ENCODE results near the gene ZFYVE21.

Gene ZFYVE21

DNA sequence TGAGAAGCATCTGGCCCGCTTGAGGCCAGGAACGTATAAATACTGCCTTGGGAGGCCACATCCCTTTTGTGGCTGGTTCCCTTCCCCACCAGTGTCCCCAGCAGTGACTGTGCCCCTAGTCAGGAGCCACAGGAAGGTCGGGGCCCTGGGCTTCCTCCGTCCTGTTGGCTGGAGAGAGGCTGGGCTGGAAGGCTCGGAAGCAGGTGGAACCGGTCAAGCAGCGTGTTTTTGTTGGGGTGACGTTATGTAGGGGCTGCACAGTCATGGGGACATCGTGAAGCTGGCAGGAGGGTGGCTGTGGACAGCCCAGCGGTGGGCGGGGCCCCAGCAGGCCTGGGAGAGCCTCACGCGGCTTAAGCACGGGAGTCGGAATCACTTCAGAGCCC, 10.5 kb upstream of the ZFYVE21 start:
- no peaks in the 10 kb centered on the region for H3K27me3 ChIP-seq
- no peaks in the 10 kb centered on the region for H3K9me3 ChIP-seq
- no peak overlapping the region for H3K4me3 ChIP-seq (ENCODE audit: low read depth in 1 of 2, low read length in 1 of 2)
- H3K4me1 ChIP-seq (ENCODE audit: control insufficient read depth in 1 of 2, insufficient read depth in 1 of 2, low read depth in 1 of 2, low read length in 1 of 2) = no peaks in the 10 kb centered on the region
- no peak overlapping the region for H3K27ac ChIP-seq
- TF ChIP-seq, protein P1, sequence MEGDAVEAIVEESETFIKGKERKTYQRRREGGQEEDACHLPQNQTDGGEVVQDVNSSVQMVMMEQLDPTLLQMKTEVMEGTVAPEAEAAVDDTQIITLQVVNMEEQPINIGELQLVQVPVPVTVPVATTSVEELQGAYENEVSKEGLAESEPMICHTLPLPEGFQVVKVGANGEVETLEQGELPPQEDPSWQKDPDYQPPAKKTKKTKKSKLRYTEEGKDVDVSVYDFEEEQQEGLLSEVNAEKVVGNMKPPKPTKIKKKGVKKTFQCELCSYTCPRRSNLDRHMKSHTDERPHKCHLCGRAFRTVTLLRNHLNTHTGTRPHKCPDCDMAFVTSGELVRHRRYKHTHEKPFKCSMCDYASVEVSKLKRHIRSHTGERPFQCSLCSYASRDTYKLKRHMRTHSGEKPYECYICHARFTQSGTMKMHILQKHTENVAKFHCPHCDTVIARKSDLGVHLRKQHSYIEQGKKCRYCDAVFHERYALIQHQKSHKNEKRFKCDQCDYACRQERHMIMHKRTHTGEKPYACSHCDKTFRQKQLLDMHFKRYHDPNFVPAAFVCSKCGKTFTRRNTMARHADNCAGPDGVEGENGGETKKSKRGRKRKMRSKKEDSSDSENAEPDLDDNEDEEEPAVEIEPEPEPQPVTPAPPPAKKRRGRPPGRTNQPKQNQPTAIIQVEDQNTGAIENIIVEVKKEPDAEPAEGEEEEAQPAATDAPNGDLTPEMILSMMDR (IDR thresholded peaks at IDR 0.05) = no peak
- H3K36me3 ChIP-seq = peaks cover 94% of the 10 kb centered on the region

DNA sequence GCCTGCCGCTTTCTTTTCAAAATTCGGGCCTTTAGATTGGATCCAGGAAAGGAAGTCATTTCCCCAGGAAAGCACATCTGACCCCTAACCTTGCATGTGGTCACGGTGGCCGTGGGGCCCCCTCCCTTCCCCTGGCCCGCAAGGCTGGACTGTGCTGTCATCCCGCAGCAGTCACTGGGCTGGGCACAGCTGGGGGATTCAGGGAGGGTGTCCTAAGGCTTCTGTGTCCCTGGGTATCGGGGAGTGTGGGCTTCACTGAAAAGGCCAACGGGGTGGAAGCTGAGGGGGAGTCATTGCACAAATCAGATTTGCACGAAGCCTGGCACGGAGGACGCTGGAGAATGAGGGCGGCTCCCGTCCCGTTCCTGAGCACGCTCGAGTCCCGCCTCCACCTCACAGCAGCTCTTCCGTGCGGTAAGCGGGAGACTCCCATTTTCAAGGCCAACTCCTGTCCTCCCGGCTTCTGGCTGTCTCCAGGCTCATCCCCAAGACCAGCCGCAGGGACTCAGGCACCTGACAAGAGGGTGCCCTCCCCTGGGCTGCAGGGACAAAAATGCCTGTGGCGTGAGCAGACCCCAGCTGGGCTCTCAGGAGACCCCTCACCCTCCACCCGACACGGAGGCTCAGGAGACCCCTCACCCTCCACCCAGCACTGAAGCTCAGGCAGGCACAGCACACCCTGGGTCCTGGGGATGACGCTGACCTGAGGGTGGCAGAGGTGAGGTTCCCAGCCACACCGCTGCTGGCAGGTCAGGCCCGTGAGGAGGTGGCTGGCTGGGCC, 9.9 kb upstream of the ZFYVE21 start:
- Histone ChIP-seq H3K9me3 (no peaks in the 10 kb centered on the region), H3K27ac (no peak overlapping the region), H3K27me3 (no peaks in the 10 kb centered on the region), H3K36me3 (peaks cover 88% of the 10 kb centered on the region), H3K4me1 (ENCODE audit: control insufficient read depth in 1 of 2, insufficient read depth in 1 of 2, low read depth in 1 of 2, low read length in 1 of 2) (no peaks in the 10 kb centered on the region), H3K4me3 (ENCODE audit: low read depth in 1 of 2, low read length in 1 of 2) (no peak overlapping the region)
- TF ChIP-seq, protein P1 (IDR thresholded peaks at IDR 0.05) = no peak

DNA sequence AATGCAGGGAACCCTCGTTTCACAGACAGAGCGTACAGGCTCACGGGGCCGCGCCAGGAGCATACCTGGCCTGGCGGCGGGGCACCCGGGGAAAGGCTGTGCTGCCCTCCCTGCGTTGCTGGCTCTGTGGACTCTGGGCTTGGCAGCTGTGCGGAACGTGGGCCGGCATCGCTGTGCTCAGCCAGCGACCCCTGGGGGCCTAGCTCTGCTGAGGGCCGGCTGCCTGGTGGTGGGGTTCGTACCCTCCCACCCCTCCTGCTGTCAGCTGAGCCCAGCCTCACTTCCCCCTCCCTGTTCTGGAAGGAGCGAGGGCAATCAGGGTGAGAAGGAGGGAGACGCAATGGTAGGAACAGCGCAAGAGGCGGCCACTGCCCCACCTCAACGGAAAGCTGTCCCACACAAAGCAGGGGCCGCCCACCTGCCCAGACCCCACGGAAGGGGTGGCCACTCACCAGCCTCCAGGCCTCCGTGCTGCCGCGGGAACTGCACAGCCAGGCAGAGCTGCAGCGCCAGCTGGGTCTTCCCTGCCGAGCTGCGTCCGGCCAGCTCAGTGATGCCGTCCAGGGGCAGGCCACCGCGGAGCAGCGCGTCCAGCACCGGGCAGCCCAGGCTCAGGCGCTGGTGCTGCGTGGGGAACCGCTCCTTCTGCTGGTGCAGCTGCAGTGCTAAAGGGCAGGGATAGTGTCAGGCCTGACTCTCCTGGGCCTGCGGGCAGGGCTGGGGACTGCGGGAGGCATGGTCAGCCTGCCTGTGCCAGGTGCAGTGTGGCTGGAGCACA, 8.9 kb upstream of the ZFYVE21 start:
- Histone ChIP-seq H3K36me3 (peaks cover 78% of the 10 kb centered on the region), H3K4me1 (ENCODE audit: control insufficient read depth in 1 of 2, insufficient read depth in 1 of 2, low read depth in 1 of 2, low read length in 1 of 2) (no peaks in the 10 kb centered on the region), H3K9me3 (no peaks in the 10 kb centered on the region), H3K27ac (no peak overlapping the region), H3K4me3 (ENCODE audit: low read depth in 1 of 2, low read length in 1 of 2) (no peak overlapping the region), H3K27me3 (no peaks in the 10 kb centered on the region)
- TF ChIP-seq, protein P1 (IDR thresholded peaks at IDR 0.05) = no peak

DNA sequence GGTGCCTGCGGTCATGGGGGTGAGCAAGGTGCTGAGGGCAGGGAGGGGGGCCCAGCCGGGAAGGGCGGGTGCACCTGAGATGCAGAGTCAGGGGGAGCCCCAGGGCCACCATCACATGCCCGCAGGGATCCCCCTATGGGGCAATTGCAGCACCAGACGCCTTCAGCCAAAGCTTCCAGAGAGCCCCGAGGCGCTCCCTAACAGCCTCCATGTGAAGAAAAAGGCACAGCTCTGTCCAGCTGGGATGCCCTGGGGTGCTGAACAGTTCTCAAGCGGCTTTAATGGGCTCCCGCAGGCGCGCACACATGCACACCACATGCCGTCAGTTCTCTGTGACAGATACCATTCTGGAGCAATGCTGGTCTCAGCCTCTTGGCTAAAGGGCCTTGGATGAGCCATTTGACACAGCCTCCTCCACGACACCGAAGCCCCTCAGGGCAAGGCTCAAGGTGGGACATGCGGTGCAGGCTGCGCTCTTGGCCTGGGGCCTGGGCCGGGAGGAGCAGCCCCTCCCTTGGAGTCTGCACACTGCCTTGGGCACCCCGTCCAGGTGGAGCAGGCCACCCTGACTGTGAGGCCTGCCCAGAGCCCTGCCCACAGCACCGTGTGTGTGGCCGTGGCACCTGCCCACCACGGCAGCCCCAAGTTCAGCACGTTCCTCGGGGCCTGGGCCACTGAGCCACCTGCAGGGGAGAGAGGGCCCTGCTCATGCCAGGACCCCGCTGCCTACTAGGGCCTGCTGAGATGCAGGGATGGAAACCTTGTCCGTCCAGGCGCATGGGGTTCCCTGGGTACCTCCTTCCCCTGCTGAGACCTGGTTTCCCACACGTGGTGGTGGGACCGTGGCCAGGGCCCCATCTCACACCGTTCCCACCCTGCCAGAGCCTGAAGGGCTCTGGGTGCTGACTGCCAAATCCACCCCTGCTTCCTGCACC, 8.0 kb upstream of the ZFYVE21 start:
- H3K27ac ChIP-seq = no peak overlapping the region
- TF ChIP-seq, protein P1 (IDR thresholded peaks at IDR 0.05) = no peak
- no peaks in the 10 kb centered on the region for H3K27me3 ChIP-seq
- H3K36me3 ChIP-seq = peaks cover 69% of the 10 kb centered on the region
- H3K9me3 ChIP-seq = no peaks in the 10 kb centered on the region
- H3K4me1 ChIP-seq (ENCODE audit: control insufficient read depth in 1 of 2, insufficient read depth in 1 of 2, low read depth in 1 of 2, low read length in 1 of 2) = no peaks in the 10 kb centered on the region
- no peak overlapping the region for H3K4me3 ChIP-seq (ENCODE audit: low read depth in 1 of 2, low read length in 1 of 2)

DNA sequence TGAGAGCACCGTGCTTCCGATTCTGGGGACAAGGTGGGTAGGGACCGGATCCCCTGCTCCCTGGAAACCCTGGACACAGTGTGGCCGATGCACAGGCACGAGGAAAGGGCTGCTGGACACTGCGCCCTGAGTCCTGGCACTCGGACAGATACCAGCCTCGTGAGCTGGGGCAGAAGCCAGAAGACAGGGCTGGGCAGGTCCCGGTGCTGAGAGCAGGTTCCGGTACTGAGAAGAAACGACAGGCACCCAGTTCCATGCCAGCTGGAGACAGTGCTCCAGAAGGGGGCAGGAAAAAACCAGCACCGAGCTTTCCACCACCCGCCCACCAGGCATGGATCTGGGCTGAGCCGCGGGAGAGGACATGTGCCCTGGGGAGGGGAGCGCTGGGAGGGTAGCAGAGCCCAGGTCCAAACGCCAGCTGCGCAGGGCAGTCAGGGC, 6.8 kb upstream of the ZFYVE21 start:
- Histone ChIP-seq H3K36me3 (peaks cover 58% of the 10 kb centered on the region), H3K4me1 (ENCODE audit: control insufficient read depth in 1 of 2, insufficient read depth in 1 of 2, low read depth in 1 of 2, low read length in 1 of 2) (no peaks in the 10 kb centered on the region), H3K27me3 (no peaks in the 10 kb centered on the region), H3K4me3 (ENCODE audit: low read depth in 1 of 2, low read length in 1 of 2) (no peak overlapping the region), H3K27ac (no peak overlapping the region), H3K9me3 (no peaks in the 10 kb centered on the region)
- TF ChIP-seq, protein P1 (IDR thresholded peaks at IDR 0.05) = no peak
